Peyer's patch (tissue), 4 donors: ENCODE results near the gene MED31. TPM values are rescaled to one million over a fixed set of nuclear protein-coding genes. Genes with fewer than 3 reads are reported as not detected.
A peak's percentile ranks its signal among the peaks of the same experiment; 100 is the strongest.

Source experiments
- DNase-seq, 3 donors: peaks; one replicate each; pipeline ENCODE4 v3.0.0-alpha.2; 2017 to 2019
- H3K27ac ChIP-seq, 4 donors: fragments of 200-600 bp; sonication (generic); one replicate each; pipeline ENCODE4 v1.5.1; 2016 to 2019
- H3K27me3 ChIP-seq, 2 donors: fragments of 200-600 bp; sonication (generic); one replicate each; pipeline ENCODE4 v1.5.1; 2019
- H3K36me3 ChIP-seq, 3 donors: fragments of 200-600 bp; sonication (generic); one replicate each; pipeline ENCODE4 v1.5.1; 2016 to 2019
- H3K4me1 ChIP-seq, 4 donors: fragments of 200-600 bp; sonication (generic); one replicate each; pipeline ENCODE4 v1.5.1; 2016 to 2019
- H3K4me3 ChIP-seq, 4 donors: fragments of 200-600 bp; sonication (generic); 1 replicate in 3 of 4; 2 replicates in 1 of 4; pipeline ENCODE4 v1.5.1; 2016 to 2019; ENCODE audit warnings: mild to moderate bottlenecking in 1 of 4
- H3K9me3 ChIP-seq, 4 donors: fragments of 200-600 bp; sonication (generic); one replicate each; pipeline ENCODE4 v1.5.1; 2016 to 2019; ENCODE audit warnings: mild to moderate bottlenecking in 1 of 4
- POLR2A ChIP-seq, 2 donors: fragments of 450-650 bp; IDR thresholded peaks; one replicate each; pipeline ENCODE4 v1.5.1; 2017; ENCODE audit warnings: antibody characterized with exemption in 2 of 2, mild to moderate bottlenecking in 2 of 2, moderate library complexity in 2 of 2
- total RNA-seq, 4 donors: library from RNA; depleted of rRNA; stranded (reverse); fragments of >200 nt; gene quantifications; one replicate each; pipeline ENCODE4 v1.1.0, GENCODE V29; 2016
- TF ChIP-seq, protein P1 (sequence below), 6 experiments: fragments of 450-650 bp in 4 of 6; fragments of 200-600 bp in 2 of 6; sonication (generic) in 1 of 6; IDR thresholded peaks; one replicate each; pipeline ENCODE4 v1.5.1; 2017 to 2019; ENCODE audit warnings: antibody characterized with exemption in 6 of 6, mild to moderate bottlenecking in 3 of 6, moderate library complexity in 1 of 6

Gene MED31
- total RNA-seq, 4 donors from 2014 or later: 2.0 to 4.9 (median 3.1) TPM

DNA sequence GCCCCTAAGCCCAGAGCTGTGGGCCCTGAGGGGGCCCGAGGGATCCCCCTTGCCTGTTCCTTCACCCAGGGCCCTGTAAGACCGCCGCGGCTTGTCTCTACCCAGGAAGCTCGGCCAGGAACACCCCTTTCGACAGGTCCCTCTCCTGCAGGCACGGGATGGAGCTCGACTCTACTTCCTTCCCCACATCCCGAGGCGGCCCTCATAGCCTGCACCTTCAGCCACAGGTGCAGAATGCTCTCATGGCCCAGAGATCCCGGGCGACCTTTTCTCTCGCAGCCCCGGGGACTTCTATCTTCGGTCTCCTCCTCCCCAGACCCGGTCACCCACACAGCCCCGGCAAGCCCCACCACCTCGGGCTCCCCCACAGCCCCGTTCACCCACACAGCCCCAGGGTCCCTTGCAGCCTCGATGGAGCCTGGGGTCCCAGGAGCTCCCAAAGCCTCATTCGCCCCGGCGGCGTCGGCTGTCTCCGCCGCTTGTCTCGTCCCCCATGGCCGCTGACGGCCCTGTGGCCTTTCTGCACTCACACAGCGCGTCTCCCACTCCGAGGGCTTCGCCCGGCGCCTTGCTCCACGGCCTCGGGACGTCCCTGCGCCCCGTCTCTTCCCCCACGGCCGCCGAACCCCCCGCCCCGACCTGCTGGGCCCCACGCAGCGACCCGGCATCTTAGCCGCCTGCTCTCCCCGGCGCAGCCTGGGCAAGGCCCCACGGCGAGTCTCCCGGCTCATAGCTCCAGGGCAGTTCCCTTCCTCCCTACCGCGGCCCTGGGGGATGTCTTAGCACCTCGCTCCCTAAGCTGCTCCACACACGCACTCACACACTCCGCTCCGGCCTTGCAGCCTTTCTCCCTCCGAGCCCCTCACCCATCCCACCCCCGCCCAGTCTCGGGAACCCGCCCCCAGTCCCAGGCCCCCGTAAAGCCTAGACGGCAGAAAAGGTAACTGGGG lies 11.5 kb downstream of the MED31 start:
- no peaks in the 10 kb centered on the region for H3K27me3 ChIP-seq

DNA sequence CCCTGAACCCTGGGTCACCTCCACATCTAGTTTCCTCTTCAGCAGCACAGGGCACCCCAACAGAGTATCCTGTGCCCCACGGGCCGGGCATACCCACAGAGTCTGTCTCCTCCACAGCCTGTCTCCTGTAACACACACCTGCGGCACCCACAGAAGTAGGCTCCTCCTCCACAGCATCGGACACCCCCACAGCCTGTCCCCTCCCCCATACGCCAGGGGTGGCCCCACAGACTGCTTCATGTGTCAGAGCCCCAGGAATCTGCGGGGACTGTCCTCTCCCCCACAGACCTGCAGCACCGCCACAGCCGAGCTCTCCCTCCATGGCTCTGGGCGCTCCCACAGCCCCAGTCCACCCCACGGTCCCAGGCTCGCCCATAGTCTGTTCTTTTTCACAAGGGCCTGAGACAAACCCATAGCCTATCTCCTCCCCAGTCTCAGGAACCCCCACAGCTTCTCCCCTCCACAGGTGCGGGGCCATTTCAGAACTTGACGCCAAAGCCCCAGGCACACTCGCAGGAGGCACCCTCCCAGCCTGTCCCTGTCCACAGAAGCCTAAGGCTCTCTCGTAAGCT lies 12.3 kb downstream of the MED31 start:
- no peak overlapping the region for H3K27ac ChIP-seq
- TF ChIP-seq, protein P1, sequence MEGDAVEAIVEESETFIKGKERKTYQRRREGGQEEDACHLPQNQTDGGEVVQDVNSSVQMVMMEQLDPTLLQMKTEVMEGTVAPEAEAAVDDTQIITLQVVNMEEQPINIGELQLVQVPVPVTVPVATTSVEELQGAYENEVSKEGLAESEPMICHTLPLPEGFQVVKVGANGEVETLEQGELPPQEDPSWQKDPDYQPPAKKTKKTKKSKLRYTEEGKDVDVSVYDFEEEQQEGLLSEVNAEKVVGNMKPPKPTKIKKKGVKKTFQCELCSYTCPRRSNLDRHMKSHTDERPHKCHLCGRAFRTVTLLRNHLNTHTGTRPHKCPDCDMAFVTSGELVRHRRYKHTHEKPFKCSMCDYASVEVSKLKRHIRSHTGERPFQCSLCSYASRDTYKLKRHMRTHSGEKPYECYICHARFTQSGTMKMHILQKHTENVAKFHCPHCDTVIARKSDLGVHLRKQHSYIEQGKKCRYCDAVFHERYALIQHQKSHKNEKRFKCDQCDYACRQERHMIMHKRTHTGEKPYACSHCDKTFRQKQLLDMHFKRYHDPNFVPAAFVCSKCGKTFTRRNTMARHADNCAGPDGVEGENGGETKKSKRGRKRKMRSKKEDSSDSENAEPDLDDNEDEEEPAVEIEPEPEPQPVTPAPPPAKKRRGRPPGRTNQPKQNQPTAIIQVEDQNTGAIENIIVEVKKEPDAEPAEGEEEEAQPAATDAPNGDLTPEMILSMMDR (IDR thresholded peaks at IDR 0.05): no peak
- no peak for TF ChIP-seq POLR2A (IDR thresholded peaks at IDR 0.05)

More for the DNA sequence above, 11.5 kb downstream of the MED31 start:
- Histone ChIP-seq H3K4me1 (peaks cover 5 to 27% (median 11%) of the 10 kb centered on the region in 4 donors), H3K4me3 (peak overlapping the region; percentile 56 to 87 (median 76)), H3K36me3 (peaks cover 0 to 22% (median 0%) of the 10 kb centered on the region in 3 donors), H3K9me3 (no peaks in the 10 kb centered on the region), H3K27ac (peak overlapping the region; percentile 85 to 89 (median 85))
- TF ChIP-seq, protein P1 (IDR thresholded peaks at IDR 0.05): no peak
- TF ChIP-seq POLR2A (IDR thresholded peaks at IDR 0.05): no peak
- peak; percentile 27 to 69 (median 58) for DNase-seq

DNA sequence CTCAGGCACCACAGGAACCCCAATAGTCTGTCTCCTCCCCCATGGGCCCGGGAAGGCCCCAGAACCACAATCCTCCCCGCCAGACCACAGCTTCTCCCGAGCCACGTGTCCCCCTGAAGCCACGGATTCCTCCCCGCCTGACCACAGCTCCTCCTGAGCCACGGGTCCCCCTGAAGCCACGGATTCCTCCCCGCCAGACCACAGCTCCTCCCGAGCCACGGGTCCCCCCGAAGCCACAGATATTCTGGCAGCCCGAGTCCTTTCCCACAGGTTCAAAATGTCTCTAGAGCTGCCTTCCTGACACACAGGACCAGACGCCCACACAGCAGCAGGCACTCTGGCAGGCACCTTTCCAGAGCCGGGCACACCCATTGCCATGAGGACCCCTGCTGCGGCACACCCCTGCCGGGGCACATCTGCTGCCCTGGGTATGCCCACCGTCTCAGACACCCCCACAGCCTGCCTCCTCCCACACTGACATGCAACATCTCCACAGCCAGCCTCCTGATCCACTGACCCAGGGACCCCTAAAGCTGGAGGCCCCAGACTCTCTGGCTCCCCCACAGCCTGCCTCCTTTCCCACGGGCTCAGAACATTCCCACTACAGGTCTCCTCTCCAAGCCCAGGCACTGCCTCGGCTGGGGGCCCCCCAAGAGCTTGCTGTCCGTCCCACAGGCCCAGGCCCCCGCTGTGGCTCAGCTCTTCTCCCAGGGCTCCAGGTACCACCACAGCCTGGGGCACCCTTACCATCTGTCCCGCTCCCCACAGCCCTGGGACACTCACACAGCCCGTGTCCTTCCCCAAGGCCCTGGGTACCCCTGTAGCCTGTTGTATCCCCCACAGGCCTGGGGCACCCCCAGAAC lies 13.1 kb downstream of the MED31 start:
- no peaks in the 10 kb centered on the region for H3K27me3 ChIP-seq
- no peak for DNase-seq
- H3K27ac ChIP-seq: no peak overlapping the region
- H3K4me3 ChIP-seq: no peak overlapping the region
- TF ChIP-seq, protein P1 (IDR thresholded peaks at IDR 0.05): no peak
- no peak for TF ChIP-seq POLR2A (IDR thresholded peaks at IDR 0.05)
- H3K9me3 ChIP-seq: no peaks in the 10 kb centered on the region
- peaks cover 0 to 21% (median 0%) of the 10 kb centered on the region in 3 donors for H3K36me3 ChIP-seq
- peaks cover 5 to 27% (median 11%) of the 10 kb centered on the region in 4 donors for H3K4me1 ChIP-seq

More for the DNA sequence above, 12.3 kb downstream of the MED31 start:
- Histone ChIP-seq H3K4me1 (peaks cover 5 to 27% (median 11%) of the 10 kb centered on the region in 4 donors), H3K4me3 (peak overlapping the region; percentile 56 to 87 (median 76)), H3K9me3 (no peaks in the 10 kb centered on the region), H3K27me3 (no peaks in the 10 kb centered on the region), H3K36me3 (peaks cover 0 to 19% (median 0%) of the 10 kb centered on the region in 3 donors)
- no peak for DNase-seq

DNA sequence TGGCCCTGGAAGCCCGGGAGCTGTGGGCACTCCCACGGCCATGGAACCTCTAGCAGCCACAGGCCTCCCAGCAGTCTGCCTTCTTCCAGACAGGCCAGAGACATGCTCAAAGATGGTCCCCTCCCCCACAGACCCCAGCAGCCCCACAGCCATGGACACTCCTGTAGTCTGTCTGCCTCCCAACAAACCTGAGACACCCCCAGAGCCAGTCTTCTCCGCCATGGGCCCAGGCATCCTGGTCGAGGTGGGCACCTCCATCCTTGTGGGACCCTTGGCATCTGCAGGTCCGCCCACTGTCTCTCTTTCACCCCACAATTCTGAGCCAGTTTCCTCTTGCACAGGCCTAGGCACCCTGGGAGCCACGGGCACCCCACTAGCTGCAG lies 14.0 kb downstream of the MED31 start:
- Histone ChIP-seq H3K9me3 (no peaks in the 10 kb centered on the region), H3K4me3 (no peak overlapping the region), H3K27me3 (no peaks in the 10 kb centered on the region), H3K36me3 (peaks cover 0 to 21% (median 0%) of the 10 kb centered on the region in 3 donors), H3K4me1 (peaks cover 5 to 26% (median 11%) of the 10 kb centered on the region in 4 donors), H3K27ac (no peak overlapping the region)
- no peak for TF ChIP-seq POLR2A (IDR thresholded peaks at IDR 0.05)
- TF ChIP-seq, protein P1 (IDR thresholded peaks at IDR 0.05): no peak
- DNase-seq: no peak
